Measurements from ENCODE around the gene EXD3. TPM values are rescaled to one million over a fixed set of nuclear protein-coding genes. Genes with fewer than 3 reads are reported as not detected.

Gene EXD3
- total RNA-seq, 6 experiments from 2014 or later = 6.4 to 10.6 (median 8.7) TPM

GRCh38 chr9:137315581-137316011, 107.4 kb downstream of the EXD3 start:
- H3K36me3 Mint-ChIP-seq (ENCODE audit: low read depth) = no peaks in the 10 kb centered on the region
- no peaks in the 10 kb centered on the region for H3K4me1 Mint-ChIP-seq (ENCODE audit: low read depth)
- no peak for TF ChIP-seq CTCF (IDR thresholded peaks at IDR 0.05)
- no peaks in the 10 kb centered on the region for H3K9me3 Mint-ChIP-seq
- no peak overlapping the region for H3K27ac Mint-ChIP-seq
- H3K4me3 Mint-ChIP-seq = no peak overlapping the region
- no peak for DNase-seq
- no peaks in the 10 kb centered on the region for H3K27me3 Mint-ChIP-seq (ENCODE audit: insufficient read depth)

- TF ChIP-seq CTCF (IDR thresholded peaks at IDR 0.05) = no peak
- Mint-ChIP-seq H3K4me3 (no peak overlapping the region), H3K27ac (no peak overlapping the region), H3K27me3 (ENCODE audit: insufficient read depth) (0 out of 2 replicates have a peak, but pooled peaks cover 2% of the 10 kb centered on the region), H3K9me3 (no peaks in the 10 kb centered on the region), H3K36me3 (ENCODE audit: low read depth) (no peaks in the 10 kb centered on the region), H3K4me1 (ENCODE audit: low read depth) (no peaks in the 10 kb centered on the region)
- DNase-seq = no peak
Measured at GRCh38 chr9:137314561-137315560, 108.1 kb downstream of the EXD3 start.

GRCh38 chr9:137313956-137314560, 108.9 kb downstream of the EXD3 start:
- TF ChIP-seq CTCF (IDR thresholded peaks at IDR 0.05) = no peak
- Mint-ChIP-seq H3K9me3 (no peaks in the 10 kb centered on the region), H3K27ac (no peak overlapping the region), H3K4me3 (no peak overlapping the region), H3K4me1 (ENCODE audit: low read depth) (no peaks in the 10 kb centered on the region), H3K27me3 (ENCODE audit: insufficient read depth) (0 out of 2 replicates have a peak, but pooled peaks cover 2% of the 10 kb centered on the region), H3K36me3 (ENCODE audit: low read depth) (no peaks in the 10 kb centered on the region)
- DNase-seq = no peak

GRCh38 chr9:137313326-137313936, 109.5 kb downstream of the EXD3 start:
- no peak for TF ChIP-seq CTCF (IDR thresholded peaks at IDR 0.05)
- 0 out of 2 replicates have a peak, but pooled peaks cover 2% of the 10 kb centered on the region for H3K27me3 Mint-ChIP-seq (ENCODE audit: insufficient read depth)
- H3K4me3 Mint-ChIP-seq = no peak overlapping the region
- H3K36me3 Mint-ChIP-seq (ENCODE audit: low read depth) = no peaks in the 10 kb centered on the region
- no peaks in the 10 kb centered on the region for H3K4me1 Mint-ChIP-seq (ENCODE audit: low read depth)
- no peak overlapping the region for H3K27ac Mint-ChIP-seq
- no peaks in the 10 kb centered on the region for H3K9me3 Mint-ChIP-seq
- no peak for DNase-seq

- H3K27ac Mint-ChIP-seq = no peak overlapping the region
- no peaks in the 10 kb centered on the region for H3K9me3 Mint-ChIP-seq
- no peaks in the 10 kb centered on the region for H3K36me3 Mint-ChIP-seq (ENCODE audit: low read depth)
- no peak overlapping the region for H3K4me3 Mint-ChIP-seq
- 0 out of 2 replicates have a peak, but pooled peaks cover 2% of the 10 kb centered on the region for H3K27me3 Mint-ChIP-seq (ENCODE audit: insufficient read depth)
- no peaks in the 10 kb centered on the region for H3K4me1 Mint-ChIP-seq (ENCODE audit: low read depth)
- TF ChIP-seq CTCF (IDR thresholded peaks at IDR 0.05) = no peak
- no peak for DNase-seq
Measured at GRCh38 chr9:137312852-137313325, 110.1 kb downstream of the EXD3 start.
